K562 (cell line): ENCODE results near the gene TMEM267. TPM values are rescaled to one million over a fixed set of nuclear protein-coding genes. Genes with fewer than 3 reads are reported as not detected.
A peak's percentile ranks its signal among the peaks of the same experiment; 100 is the strongest.

Source experiments
- BRCA1 ChIP-seq, 2 experiments: fragments of 450-650 bp in 1 of 2; sonication (generic) in 1 of 2; formaldehyde crosslinking in 1 of 2; IDR thresholded peaks; 2 replicates each; pipeline versions ENCODE4 v1.5.0 to v1.6.1; 2017 to 2020; ENCODE audit warnings: mild to moderate bottlenecking in 1 of 2, missing genetic modification reagents in 1 of 2
- CBX5 ChIP-seq: IDR thresholded peaks from 2 replicates; pipeline ENCODE4 v1.6.1; 2014; ENCODE audit warnings: low read depth, borderline replicate concordance
- CHD7 ChIP-seq: fragments of 200-600 bp; sonication (generic); IDR thresholded peaks from one replicate; pipeline ENCODE4 v1.6.1; 2012; ENCODE audit warnings: mild to moderate bottlenecking, low read depth, low read length, inconsistent platforms
- HBP1 ChIP-seq: fragments of 450-650 bp; formaldehyde crosslinking; IDR thresholded peaks from 2 replicates; pipeline ENCODE4 v1.4.0; 2022; ENCODE audit warnings: missing genetic modification characterization
- KDM4B ChIP-seq, 2 experiments: fragments of 450-650 bp in 1 of 2; sonication (generic) in 1 of 2; IDR thresholded peaks; 2 replicates each; pipeline ENCODE4 v1.6.1; 2016 to 2017; ENCODE audit warnings: borderline replicate concordance in 2 of 2, antibody characterized with exemption in 1 of 2, low read depth in 1 of 2, mild to moderate bottlenecking in 1 of 2
- KHSRP ChIP-seq: fragments of 450-650 bp; IDR thresholded peaks from 2 replicates; pipeline ENCODE4 v1.6.1; 2017
- RBM25 ChIP-seq: fragments of 200-400 bp; formaldehyde crosslinking; IDR thresholded peaks from 2 replicates; pipeline ENCODE4 v1.6.1; 2018; ENCODE audit warnings: low read length, low read depth, moderate library complexity; ENCODE audit not compliant: severe bottlenecking
- STAG1 ChIP-seq: sonication (generic); formaldehyde crosslinking; IDR thresholded peaks from 2 replicates; pipeline ENCODE4 v1.5.0; 2020; ENCODE audit warnings: missing genetic modification reagents, borderline replicate concordance
- ZBTB5 ChIP-seq: fragments of 450-650 bp; IDR thresholded peaks from 2 replicates; pipeline ENCODE4 v1.6.1; 2017; ENCODE audit warnings: antibody characterized with exemption
- ZKSCAN8 ChIP-seq: fragments of 200-800 bp; sonication (Bioruptor generic); IDR thresholded peaks from 2 replicates; pipeline ENCODE4 v1.6.1; 2016; ENCODE audit warnings: missing genetic modification characterization, missing compliant biosample characterization
- polyA plus RNA-seq, 8 experiments: library from polyadenylated mRNA; depleted of rRNA in 4 of 8; stranded (reverse) in 5 of 8; unstranded in 3 of 8; fragments of >200 nt; fragmentation: Nextera tagmentation in 2 of 8; fragmentation: Illumina TruSeq in 1 of 8; extraction: Ambion mirVana in 2 of 8; extraction: Trizol in 1 of 8; gene quantifications; 2 replicates each; pipeline versions ENCODE4 v1.2.1 to v1.2.3, GENCODE V29; 2011 to 2014; ENCODE audit warnings: inconsistent platforms in 1 of 8, missing spikeins in 1 of 8
- total RNA-seq, 7 experiments: library from RNA; depleted of rRNA in 6 of 7; stranded (reverse); fragments of >200 nt in 6 of 7; fragmentation: Illumina TruSeq in 2 of 7; extraction: Trizol in 2 of 7; gene quantifications; 2 replicates each; pipeline versions ENCODE4 v1.2.1 to v1.2.3, GENCODE V29; 2011 to 2021; ENCODE audit warnings: low replicate concordance in 1 of 7
- TF ChIP-seq, protein P1 (sequence below): fragments of 250-450 bp; sonication (Bioruptor Pico); IDR thresholded peaks from 2 replicates; pipeline ENCODE4 v1.8.0; 2021; ENCODE audit warnings: moderate library complexity, mild to moderate bottlenecking, inconsistent platforms

Gene TMEM267
- total and polyA plus RNA-seq, 9 of the 15 experiments (the other 6 are each of a cell fraction or from before 2014, with no cell fraction given), result 8.1 to 61.1 (median 17.8) TPM

DNA sequence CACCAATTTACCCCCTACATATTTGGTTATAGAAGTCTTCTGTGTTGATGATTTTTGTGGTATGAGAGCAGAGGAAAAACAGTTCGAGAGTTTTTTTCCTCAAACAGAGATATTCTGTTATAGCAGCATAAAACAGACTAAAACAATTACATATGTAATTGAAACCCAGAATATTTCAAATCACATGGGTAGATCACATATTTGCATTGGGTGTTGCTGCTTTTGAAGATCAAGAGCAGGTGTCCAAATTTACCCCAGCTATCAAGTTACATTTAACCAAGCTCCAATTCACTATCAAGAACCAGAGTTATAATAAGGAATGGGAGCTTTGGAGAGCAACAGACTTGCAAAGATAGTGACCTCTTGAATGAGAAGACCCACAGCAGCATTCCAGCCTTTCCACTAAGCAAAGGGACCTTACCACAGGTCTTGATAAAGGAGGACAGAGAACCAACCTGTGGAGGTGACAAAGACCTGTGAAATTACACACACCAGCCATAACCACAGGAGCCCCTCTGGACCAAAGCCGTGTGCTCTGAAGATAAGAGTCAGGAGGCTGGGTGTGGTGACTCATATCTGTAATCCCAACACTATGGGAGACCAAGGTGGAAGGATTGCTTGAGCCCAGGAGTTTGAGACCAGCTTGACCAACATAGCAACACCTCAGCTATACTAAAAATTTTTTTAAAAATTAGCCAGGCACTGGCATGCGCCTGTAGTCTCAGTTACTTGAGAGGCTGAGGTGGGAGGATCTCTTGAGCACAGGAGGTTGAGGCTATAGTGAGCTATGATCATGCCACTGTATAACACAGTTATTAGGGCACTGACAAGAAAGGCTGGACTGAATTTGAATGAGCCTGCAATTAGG is 67.5 kb downstream of the TMEM267 start (continued):
- TF ChIP-seq CHD7 (no peak), BRCA1 (IDR thresholded peaks at IDR 0.05) (no peak), BRCA1 (CRISPR knock-in tag; IDR thresholded peaks at IDR 0.05) (no peak), KDM4B (IDR thresholded peaks at IDR 0.05; ENCODE audit: borderline replicate concordance in 2 of 2, low read depth in 1 of 2) (no peak), CBX5 (0 out of 2 replicates have a peak, but pooled peaks have one; percentile 9), KHSRP (no peak), ZBTB5 (no peak), STAG1 (CRISPR knock-in tag) (no peak), ZKSCAN8 (no peak), HBP1 (CRISPR knock-in tag) (no peak), RBM25 (no peak)
- TF ChIP-seq, protein P1, sequence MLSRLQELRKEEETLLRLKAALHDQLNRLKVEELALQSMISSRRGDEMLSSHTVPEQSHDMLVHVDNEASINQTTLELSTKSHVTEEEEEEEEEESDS, result no peak
